ENCODE results near the gene TBRG4. TPM values are rescaled to one million over a fixed set of nuclear protein-coding genes. Genes with fewer than 3 reads are reported as not detected.

Gene TBRG4
- total RNA-seq, 2 donors from 2014 or later = 63.6 to 85.1 TPM

DNA sequence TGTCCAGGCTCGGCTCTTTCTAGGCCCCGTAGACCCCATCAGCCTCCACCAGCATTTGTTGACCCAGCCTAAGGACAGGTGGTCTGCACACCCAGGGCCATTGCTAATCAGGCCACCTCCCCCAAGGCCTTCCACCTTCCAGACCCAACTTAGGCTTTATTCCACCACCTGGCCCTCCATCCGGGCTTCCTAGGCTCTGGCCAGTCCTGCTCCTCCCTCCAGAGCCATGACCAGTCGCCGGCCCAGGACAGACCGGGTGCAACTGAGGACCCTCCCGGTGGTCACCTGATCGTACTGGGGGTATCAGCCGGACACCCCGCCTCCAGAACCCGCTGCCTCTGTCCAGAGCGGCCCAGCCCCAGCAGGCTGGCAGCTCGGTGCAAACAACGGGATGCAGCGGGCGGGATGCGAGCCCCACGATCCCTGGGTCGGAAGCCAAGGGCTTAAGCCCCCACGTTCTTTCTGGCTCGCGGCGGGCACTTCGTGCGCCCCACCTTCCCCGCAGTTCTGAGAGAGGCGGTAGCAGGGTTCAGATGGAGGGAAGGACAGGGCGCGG is 23.3 kb downstream of the TBRG4 start:
- ATAC-seq (no peak), DNase-seq (no peak)
- H3K9me3 ChIP-seq (ENCODE audit: control insufficient read depth, low read length, poor library complexity, severe bottlenecking) = no peaks in the 10 kb centered on the region
- Mint-ChIP-seq H3K27me3 (peaks cover 9% of the 10 kb centered on the region), H3K4me3 (peak overlapping the region; percentile 41), H3K4me1 (peaks cover 5% of the 10 kb centered on the region), H3K27ac (no peak overlapping the region), H3K36me3 (ENCODE audit: low read depth) (no peaks in the 10 kb centered on the region)

GRCh38 chr7:45087301-45088145 is 24.0 kb downstream of the TBRG4 start:
- no peak for ATAC-seq
- no peaks in the 10 kb centered on the region for H3K9me3 ChIP-seq (ENCODE audit: control insufficient read depth, low read length, poor library complexity, severe bottlenecking)
- Mint-ChIP-seq H3K4me3 (peak overlapping the region; percentile 45), H3K36me3 (ENCODE audit: low read depth) (no peaks in the 10 kb centered on the region), H3K27ac (peak overlapping the region; percentile 32), H3K4me1 (peaks cover 5% of the 10 kb centered on the region), H3K27me3 (peaks cover 9% of the 10 kb centered on the region)
- DNase-seq = no peak

- Mint-ChIP-seq H3K4me1 (peaks cover 5% of the 10 kb centered on the region), H3K4me3 (peak overlapping the region; percentile 45), H3K27me3 (peaks cover 9% of the 10 kb centered on the region), H3K36me3 (ENCODE audit: low read depth) (no peaks in the 10 kb centered on the region), H3K27ac (no peak overlapping the region)
- DNase-seq = no peak
- no peaks in the 10 kb centered on the region for H3K9me3 ChIP-seq (ENCODE audit: control insufficient read depth, low read length, poor library complexity, severe bottlenecking)
- no peak for ATAC-seq
Observed at GRCh38 chr7:45086331-45087065, 25.0 kb downstream of the TBRG4 start.

GRCh38 chr7:45085619-45086200 is 25.8 kb downstream of the TBRG4 start:
- ATAC-seq = no peak
- no peak overlapping the region for H3K4me3 Mint-ChIP-seq
- H3K27me3 Mint-ChIP-seq = peaks cover 9% of the 10 kb centered on the region
- no peak for DNase-seq
- peaks cover 6% of the 10 kb centered on the region for H3K4me1 Mint-ChIP-seq
- no peaks in the 10 kb centered on the region for H3K36me3 Mint-ChIP-seq (ENCODE audit: low read depth)
- no peaks in the 10 kb centered on the region for H3K9me3 ChIP-seq (ENCODE audit: control insufficient read depth, low read length, poor library complexity, severe bottlenecking)
- no peak overlapping the region for H3K27ac Mint-ChIP-seq

- Mint-ChIP-seq H3K4me3 (no peak overlapping the region), H3K36me3 (ENCODE audit: low read depth) (no peaks in the 10 kb centered on the region), H3K4me1 (peaks cover 10% of the 10 kb centered on the region), H3K27me3 (peaks cover 9% of the 10 kb centered on the region), H3K27ac (no peak overlapping the region)
- H3K9me3 ChIP-seq (ENCODE audit: control insufficient read depth, low read length, poor library complexity, severe bottlenecking) = no peaks in the 10 kb centered on the region
- ATAC-seq (no peak), DNase-seq (no peak)
Observed at GRCh38 chr7:45084901-45085618, 26.4 kb downstream of the TBRG4 start.

DNA sequence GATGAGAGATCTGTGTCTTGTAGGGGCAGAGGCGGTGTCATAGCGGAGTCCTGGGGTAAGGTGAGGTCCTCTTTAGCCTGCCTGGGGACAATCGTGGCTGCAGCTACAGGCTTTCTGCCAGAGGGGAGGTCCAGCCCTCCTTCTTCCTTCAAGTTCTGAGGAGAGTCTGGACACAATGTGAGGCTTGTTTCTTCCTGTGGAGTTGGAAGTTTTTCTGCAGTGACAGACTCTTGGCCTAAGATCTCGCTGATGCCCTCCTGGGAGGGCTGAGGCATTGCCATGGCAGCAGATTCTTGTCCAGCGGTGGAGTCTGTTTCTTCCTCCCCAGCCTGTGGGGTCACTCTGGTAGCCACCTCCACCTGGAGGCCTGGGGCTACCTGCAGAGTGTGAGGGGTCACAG is 27.2 kb downstream of the TBRG4 start:
- ATAC-seq (no peak), DNase-seq (no peak)
- H3K36me3 Mint-ChIP-seq (ENCODE audit: low read depth) = no peaks in the 10 kb centered on the region
- no peaks in the 10 kb centered on the region for H3K9me3 ChIP-seq (ENCODE audit: control insufficient read depth, low read length, poor library complexity, severe bottlenecking)
- no peak overlapping the region for H3K27ac Mint-ChIP-seq
- H3K27me3 Mint-ChIP-seq = peaks cover 3% of the 10 kb centered on the region
- no peak overlapping the region for H3K4me3 Mint-ChIP-seq
- peaks cover 12% of the 10 kb centered on the region for H3K4me1 Mint-ChIP-seq

GRCh38 chr7:45082831-45083331 is 28.6 kb downstream of the TBRG4 start:
- no peak for ATAC-seq
- peak in 1 of 3 donors; percentile 4 for DNase-seq

GRCh38 chr7:45082031-45082830 is 29.3 kb downstream of the TBRG4 start:
- Mint-ChIP-seq H3K27ac (no peak overlapping the region), H3K4me1 (peaks cover 18% of the 10 kb centered on the region), H3K27me3 (no peaks in the 10 kb centered on the region), H3K36me3 (ENCODE audit: low read depth) (no peaks in the 10 kb centered on the region), H3K4me3 (no peak overlapping the region)
- no peak for DNase-seq
- H3K9me3 ChIP-seq (ENCODE audit: control insufficient read depth, low read length, poor library complexity, severe bottlenecking) = no peaks in the 10 kb centered on the region
- no peak for ATAC-seq

More at GRCh38 chr7:45082831-45083331, 28.6 kb downstream of the TBRG4 start:
- no peaks in the 10 kb centered on the region for H3K9me3 ChIP-seq (ENCODE audit: control insufficient read depth, low read length, poor library complexity, severe bottlenecking)
- Mint-ChIP-seq H3K27ac (no peak overlapping the region), H3K27me3 (no peaks in the 10 kb centered on the region), H3K36me3 (ENCODE audit: low read depth) (no peaks in the 10 kb centered on the region), H3K4me1 (peaks cover 17% of the 10 kb centered on the region), H3K4me3 (no peak overlapping the region)

GRCh38 chr7:45081670-45081974 is 29.9 kb downstream of the TBRG4 start:
- no peak for ATAC-seq

DNA sequence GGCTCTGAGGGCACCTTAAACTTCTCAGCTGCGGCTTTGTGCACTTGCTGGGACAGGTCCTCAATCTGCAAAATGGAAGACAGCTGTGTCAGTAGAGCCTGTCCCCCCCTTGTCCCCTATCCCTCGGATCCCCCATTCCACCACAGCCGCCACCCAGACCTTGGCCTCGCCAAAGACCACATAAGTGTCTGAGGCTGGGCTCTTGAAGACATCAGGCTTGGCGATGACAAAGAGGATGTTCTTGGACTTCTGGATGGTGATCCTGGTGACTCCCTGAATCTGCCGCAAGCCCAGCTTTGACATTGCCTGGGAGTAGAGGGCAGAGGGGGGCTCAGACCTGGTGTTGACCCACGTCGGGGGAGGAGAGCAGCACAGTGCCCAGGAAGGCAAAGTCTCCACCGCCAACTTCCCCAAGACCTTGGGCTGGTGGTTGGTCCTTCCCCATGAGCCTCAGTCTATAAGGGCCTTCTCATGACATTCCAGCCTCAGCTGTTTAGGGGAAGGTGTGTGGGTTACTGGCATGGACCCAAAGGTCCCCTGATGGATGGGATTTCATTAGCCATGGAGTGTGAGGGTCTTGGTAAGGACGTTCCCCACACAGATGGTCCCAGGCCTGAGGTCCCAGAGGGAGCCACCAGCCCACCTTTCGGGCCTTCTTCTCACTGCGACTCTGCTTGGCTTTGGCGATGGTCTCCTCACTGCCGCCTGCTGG is 30.4 kb downstream of the TBRG4 start:
- Mint-ChIP-seq H3K4me3 (no peak overlapping the region), H3K27ac (no peak overlapping the region), H3K36me3 (ENCODE audit: low read depth) (no peaks in the 10 kb centered on the region), H3K27me3 (no peaks in the 10 kb centered on the region), H3K4me1 (peaks cover 18% of the 10 kb centered on the region)
- ATAC-seq (peak; percentile 12), DNase-seq (no peak)
- no peaks in the 10 kb centered on the region for H3K9me3 ChIP-seq (ENCODE audit: control insufficient read depth, low read length, poor library complexity, severe bottlenecking)

More at GRCh38 chr7:45081670-45081974, 29.9 kb downstream of the TBRG4 start:
- Mint-ChIP-seq H3K4me3 (no peak overlapping the region), H3K4me1 (peaks cover 18% of the 10 kb centered on the region), H3K27me3 (no peaks in the 10 kb centered on the region), H3K27ac (no peak overlapping the region), H3K36me3 (ENCODE audit: low read depth) (no peaks in the 10 kb centered on the region)
- DNase-seq = no peak
- H3K9me3 ChIP-seq (ENCODE audit: control insufficient read depth, low read length, poor library complexity, severe bottlenecking) = no peaks in the 10 kb centered on the region

DNA sequence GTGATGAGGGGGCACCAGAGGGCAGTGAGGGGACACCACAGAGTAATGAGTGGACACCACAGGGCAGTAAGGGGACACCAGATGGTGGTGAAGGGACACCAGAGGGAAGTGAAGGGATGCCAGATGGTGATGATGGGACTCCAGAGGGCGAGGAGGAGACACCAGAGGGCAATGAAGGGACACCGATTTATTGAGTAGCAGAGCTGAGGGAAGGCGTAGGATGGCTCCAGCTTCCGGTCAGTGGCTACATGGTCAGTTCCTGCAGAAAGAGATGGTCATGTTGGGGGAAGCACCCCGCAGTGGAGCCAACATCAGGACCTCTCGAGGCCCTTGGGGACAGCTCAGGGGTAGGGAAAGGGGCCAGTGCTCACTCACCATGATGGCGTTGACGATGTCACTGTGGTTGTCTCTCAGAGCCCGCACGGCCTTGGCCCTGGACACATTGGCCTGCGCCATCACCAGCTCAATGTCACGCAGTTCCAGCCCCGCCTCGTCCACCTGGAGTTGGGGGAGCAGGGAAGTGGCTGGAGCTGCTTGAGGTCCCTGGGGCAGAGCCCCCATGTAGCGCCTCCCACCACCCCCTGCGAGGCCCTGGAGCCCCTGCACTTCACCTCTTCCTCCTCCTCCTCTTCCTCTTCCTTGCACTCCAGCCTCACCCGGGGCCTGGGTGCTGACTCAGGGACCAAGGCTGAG is 31.1 kb downstream of the TBRG4 start:
- DNase-seq (no peak), ATAC-seq (peak; percentile 39)
- H3K4me3 Mint-ChIP-seq = no peak overlapping the region
- no peaks in the 10 kb centered on the region for H3K27me3 Mint-ChIP-seq
- no peaks in the 10 kb centered on the region for H3K36me3 Mint-ChIP-seq (ENCODE audit: low read depth)
- H3K27ac Mint-ChIP-seq = peak overlapping the region; percentile 69
- peaks cover 19% of the 10 kb centered on the region for H3K4me1 Mint-ChIP-seq
- H3K9me3 ChIP-seq (ENCODE audit: control insufficient read depth, low read length, poor library complexity, severe bottlenecking) = no peaks in the 10 kb centered on the region
